Measurements from ENCODE around the gene BCAS1.
A peak's percentile ranks its signal among the peaks of the same experiment; 100 is the strongest.

Gene BCAS1

DNA sequence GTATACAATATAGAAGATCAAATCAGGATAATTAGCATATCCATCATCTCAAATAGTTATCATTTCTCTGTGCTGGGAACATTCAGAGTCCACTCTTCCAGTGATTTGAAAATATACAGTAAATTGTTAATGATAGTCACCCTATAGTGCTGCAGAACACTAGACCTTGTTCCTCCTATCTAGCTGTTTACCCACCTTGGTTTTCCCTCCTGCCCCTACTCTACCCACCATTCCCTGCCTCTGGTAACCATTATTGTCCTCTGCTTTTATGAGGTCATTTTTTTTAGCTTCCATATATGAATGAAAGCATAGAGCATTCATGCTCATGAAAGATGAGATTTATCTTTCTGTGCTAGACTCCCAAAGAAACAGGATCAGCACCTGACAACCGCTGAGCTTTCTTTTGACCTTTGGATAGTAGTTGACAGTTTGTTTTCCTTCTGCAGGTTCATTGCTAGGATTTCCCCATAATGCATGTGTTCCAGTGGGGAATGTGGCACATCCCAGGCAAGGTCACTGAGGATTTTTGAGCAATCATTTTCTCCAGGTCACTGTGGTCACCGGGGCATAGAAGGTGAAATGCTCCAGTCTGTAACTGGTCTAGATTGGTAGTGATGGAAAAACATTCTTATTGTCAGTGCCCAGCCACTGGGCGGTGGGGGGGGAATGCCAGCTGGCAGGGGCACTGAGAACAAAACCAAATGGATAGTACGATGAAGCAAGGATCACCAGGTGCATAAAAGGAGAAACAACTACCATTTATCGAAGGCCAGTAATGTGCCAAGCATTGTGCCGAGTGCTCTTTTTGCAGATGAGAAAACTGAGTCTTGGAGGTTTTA lies 33.6 kb upstream of the BCAS1 start:
- TF ChIP-seq, protein P1, sequence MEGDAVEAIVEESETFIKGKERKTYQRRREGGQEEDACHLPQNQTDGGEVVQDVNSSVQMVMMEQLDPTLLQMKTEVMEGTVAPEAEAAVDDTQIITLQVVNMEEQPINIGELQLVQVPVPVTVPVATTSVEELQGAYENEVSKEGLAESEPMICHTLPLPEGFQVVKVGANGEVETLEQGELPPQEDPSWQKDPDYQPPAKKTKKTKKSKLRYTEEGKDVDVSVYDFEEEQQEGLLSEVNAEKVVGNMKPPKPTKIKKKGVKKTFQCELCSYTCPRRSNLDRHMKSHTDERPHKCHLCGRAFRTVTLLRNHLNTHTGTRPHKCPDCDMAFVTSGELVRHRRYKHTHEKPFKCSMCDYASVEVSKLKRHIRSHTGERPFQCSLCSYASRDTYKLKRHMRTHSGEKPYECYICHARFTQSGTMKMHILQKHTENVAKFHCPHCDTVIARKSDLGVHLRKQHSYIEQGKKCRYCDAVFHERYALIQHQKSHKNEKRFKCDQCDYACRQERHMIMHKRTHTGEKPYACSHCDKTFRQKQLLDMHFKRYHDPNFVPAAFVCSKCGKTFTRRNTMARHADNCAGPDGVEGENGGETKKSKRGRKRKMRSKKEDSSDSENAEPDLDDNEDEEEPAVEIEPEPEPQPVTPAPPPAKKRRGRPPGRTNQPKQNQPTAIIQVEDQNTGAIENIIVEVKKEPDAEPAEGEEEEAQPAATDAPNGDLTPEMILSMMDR (IDR thresholded peaks at IDR 0.05; ENCODE audit: insufficient read depth, low read depth, low read length, missing control alignments) = no peak
- no peak overlapping the region for H3K4me3 ChIP-seq (ENCODE audit: low read length)
- no peak for DNase-seq (ENCODE audit: low read depth)

DNA sequence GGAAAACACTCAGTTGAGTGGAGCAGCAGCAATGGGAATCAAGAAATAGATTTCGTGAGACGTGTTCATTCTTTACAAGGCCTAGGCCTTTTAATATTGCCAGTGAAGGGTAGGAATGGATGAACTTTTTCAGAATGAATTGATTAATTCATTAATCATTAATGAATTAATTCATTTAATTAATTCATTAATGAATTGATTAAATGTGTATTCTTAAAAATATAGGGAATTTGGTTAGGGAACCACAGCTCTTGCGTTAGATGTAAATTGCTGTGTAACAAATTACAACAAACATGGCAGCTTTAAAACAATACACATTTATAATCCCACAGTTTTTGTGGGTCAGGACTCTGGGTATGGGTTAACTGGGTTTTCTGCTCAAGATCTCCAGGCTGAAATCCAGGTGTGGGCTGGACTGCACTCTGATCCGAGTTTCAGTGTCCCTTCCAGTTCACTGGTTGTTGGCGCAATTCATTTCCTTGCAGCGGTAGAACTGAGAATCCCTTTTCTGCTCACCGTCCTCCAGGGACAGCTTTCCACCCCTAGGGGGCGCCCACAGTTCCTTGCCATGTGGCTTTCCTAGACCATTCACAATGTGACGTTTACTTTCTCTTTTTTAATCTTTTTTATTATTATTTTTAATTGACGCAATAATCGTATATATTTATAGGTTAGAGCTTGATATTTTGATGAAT lies 32.8 kb upstream of the BCAS1 start:
- no peak overlapping the region for H3K4me3 ChIP-seq (ENCODE audit: low read length)
- peak; percentile 68 for DNase-seq (ENCODE audit: low read depth)
- TF ChIP-seq, protein P1 (IDR thresholded peaks at IDR 0.05; ENCODE audit: insufficient read depth, low read depth, low read length, missing control alignments) = peak; percentile 82

DNA sequence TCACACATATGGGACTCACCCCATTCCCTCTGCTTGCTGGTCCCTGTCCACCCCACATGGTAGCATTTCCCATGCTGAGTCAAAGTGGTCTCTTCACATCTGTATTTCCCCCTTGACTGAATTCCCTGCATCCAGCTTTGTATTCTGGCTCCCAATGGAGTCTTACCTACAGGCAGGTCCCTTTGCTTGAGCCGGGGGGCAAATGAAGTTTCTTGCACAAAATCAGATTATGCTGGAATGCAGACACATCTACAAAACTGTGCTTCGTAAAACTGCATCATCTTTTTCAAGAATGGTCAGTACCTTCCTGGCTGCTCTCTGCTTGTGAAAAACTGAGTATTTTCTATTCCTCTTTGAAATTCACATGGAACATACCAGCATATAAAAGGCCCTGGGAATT lies 32.1 kb upstream of the BCAS1 start:
- DNase-seq (ENCODE audit: low read depth) = no peak
- TF ChIP-seq, protein P1 (IDR thresholded peaks at IDR 0.05; ENCODE audit: insufficient read depth, low read depth, low read length, missing control alignments) = no peak

DNA sequence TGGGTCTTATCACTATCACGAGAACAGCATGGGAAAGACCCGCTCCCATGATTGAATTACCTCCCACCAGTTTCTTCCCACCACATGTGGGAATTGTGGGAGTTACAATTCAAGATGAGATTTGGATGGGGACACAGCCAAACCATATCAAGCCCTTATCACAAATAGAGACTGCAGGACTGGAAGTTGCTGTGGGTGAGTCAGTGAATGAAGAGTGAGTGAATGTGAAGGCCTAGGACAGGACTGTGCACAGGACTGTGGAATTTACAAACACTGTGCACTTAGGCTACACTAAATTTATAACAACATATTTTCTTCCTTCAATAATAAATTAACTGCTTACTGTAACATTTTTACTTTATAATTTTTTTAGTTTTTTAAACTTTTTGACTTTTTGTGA lies 30.2 kb upstream of the BCAS1 start:
- no peak overlapping the region for H3K4me3 ChIP-seq (ENCODE audit: low read length)
- DNase-seq (ENCODE audit: low read depth) = no peak
- TF ChIP-seq, protein P1 (IDR thresholded peaks at IDR 0.05; ENCODE audit: insufficient read depth, low read depth, low read length, missing control alignments) = no peak

More for the DNA sequence above, 32.1 kb upstream of the BCAS1 start:
- no peak overlapping the region for H3K4me3 ChIP-seq (ENCODE audit: low read length)

DNA sequence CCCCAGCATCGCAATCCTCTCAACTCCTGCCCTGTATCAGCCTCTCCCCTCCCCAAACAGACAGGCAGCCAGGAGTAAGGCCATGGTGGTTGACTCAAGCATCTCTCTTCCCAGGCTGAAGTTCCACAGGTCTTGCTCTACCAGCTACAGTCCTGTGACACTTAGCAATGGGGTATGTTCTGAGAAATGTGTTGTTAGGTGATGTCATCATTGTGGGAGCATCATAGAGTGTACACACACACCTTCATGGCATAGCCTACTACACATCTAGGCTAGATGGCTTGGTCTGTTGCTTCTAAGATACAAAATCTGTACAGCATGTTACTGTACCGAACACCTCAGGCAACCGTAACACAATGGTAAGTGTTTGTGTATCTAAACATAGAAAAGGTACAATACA lies 29.5 kb upstream of the BCAS1 start:
- TF ChIP-seq, protein P1 (IDR thresholded peaks at IDR 0.05; ENCODE audit: insufficient read depth, low read depth, low read length, missing control alignments) = no peak
- no peak for DNase-seq (ENCODE audit: low read depth)
- H3K4me3 ChIP-seq (ENCODE audit: low read length) = no peak overlapping the region

DNA sequence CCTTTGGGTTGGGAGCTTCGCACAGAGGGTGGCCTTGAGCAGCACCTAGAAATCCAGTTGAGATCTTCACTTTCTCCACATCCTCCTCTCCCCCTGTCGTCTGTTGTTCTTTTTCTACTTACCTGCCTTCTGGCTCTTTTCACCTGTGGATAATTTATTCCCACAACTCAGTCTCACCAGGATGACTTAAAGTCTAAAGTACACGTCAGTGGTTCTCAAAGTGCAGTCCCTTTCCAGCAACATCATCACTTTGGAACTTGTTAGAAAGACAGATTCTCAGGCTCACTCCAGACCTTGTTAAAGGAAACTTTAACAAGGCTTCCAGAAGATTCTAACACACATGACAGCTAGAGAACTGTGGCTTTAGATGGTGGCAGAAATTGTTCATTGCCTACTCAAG lies 27.7 kb upstream of the BCAS1 start:
- TF ChIP-seq, protein P1 (IDR thresholded peaks at IDR 0.05; ENCODE audit: insufficient read depth, low read depth, low read length, missing control alignments) = no peak
- no peak overlapping the region for H3K4me3 ChIP-seq (ENCODE audit: low read length)
- no peak for DNase-seq (ENCODE audit: low read depth)
